RWPE2 (cell line): Measurements from ENCODE around the gene SOX8.

Experiments
- ATAC-seq: fragments of 200-7000 bp; cut with Tn5 transposase; 3 replicates; pipeline ENCODE4 v1.9.1; 2021; ENCODE audit warnings: low read depth
- DNase-seq: peaks from one replicate; pipeline ENCODE4 v3.0.0-alpha.2; 2020; ENCODE audit warnings: low spot score
- H3K27ac ChIP-seq: fragments of 450-650 bp; 2 replicates; pipeline ENCODE4 v1.5.1; 2017; ENCODE audit warnings: mild to moderate bottlenecking; ENCODE audit not compliant: poor library complexity, severe bottlenecking
- H3K27me3 ChIP-seq: fragments of 250-450 bp; sonication (Bioruptor Pico); 2 replicates; pipeline ENCODE4 v1.5.1; 2021; ENCODE audit warnings: mild to moderate bottlenecking, moderate library complexity; ENCODE audit not compliant: insufficient read depth, poor library complexity, severe bottlenecking
- H3K36me3 ChIP-seq: fragments of 250-450 bp; sonication (Bioruptor Pico); 2 replicates; pipeline ENCODE4 v1.5.1; 2020; ENCODE audit warnings: low read depth, mild to moderate bottlenecking, moderate library complexity
- H3K4me1 ChIP-seq: fragments of 250-450 bp; sonication (Bioruptor Pico); 2 replicates; pipeline ENCODE4 v1.5.1; 2021; ENCODE audit warnings: mild to moderate bottlenecking, moderate library complexity; ENCODE audit not compliant: insufficient read depth, poor library complexity, severe bottlenecking
- H3K4me3 ChIP-seq: fragments of 250-450 bp; sonication (Bioruptor Pico); 2 replicates; pipeline ENCODE4 v1.5.1; 2021; ENCODE audit warnings: mild to moderate bottlenecking, moderate library complexity; ENCODE audit not compliant: severe bottlenecking
- H3K9me3 ChIP-seq: fragments of 250-450 bp; sonication (Bioruptor Pico); 2 replicates; pipeline ENCODE4 v1.5.1; 2021; ENCODE audit warnings: mild to moderate bottlenecking, moderate library complexity; ENCODE audit not compliant: severe bottlenecking
- CTCF ChIP-seq: fragments of 450-650 bp; IDR thresholded peaks from one replicate; pipeline ENCODE4 v1.5.1; 2017; ENCODE audit warnings: mild to moderate bottlenecking, moderate library complexity; ENCODE audit not compliant: poor library complexity, severe bottlenecking

SOX8 gene

GRCh38 chr16:937311-937710, 44.3 kb upstream of the SOX8 start:
- H3K4me1 ChIP-seq, result no peaks in the 10 kb centered on the region
- TF ChIP-seq CTCF, result no peak
- ATAC-seq, result no peak
- no peak overlapping the region for H3K4me3 ChIP-seq
- H3K27me3 ChIP-seq, result no peaks in the 10 kb centered on the region
- no peak overlapping the region for H3K27ac ChIP-seq
- H3K9me3 ChIP-seq, result peaks cover 7% of the 10 kb centered on the region
- no peak for DNase-seq
- no peaks in the 10 kb centered on the region for H3K36me3 ChIP-seq

- Histone ChIP-seq H3K27me3 (no peaks in the 10 kb centered on the region), H3K4me3 (no peak overlapping the region), H3K4me1 (no peaks in the 10 kb centered on the region), H3K27ac (no peak overlapping the region), H3K36me3 (no peaks in the 10 kb centered on the region), H3K9me3 (peaks cover 7% of the 10 kb centered on the region)
- DNase-seq, result no peak
- TF ChIP-seq CTCF, result no peak
- no peak for ATAC-seq
These were observed 43.8 kb upstream of the SOX8 start for GRCh38 chr16:937723-938122.

- no peak for TF ChIP-seq CTCF
- no peaks in the 10 kb centered on the region for H3K4me1 ChIP-seq
- no peak overlapping the region for H3K4me3 ChIP-seq
- no peaks in the 10 kb centered on the region for H3K27me3 ChIP-seq
- H3K27ac ChIP-seq, result no peak overlapping the region
- DNase-seq (no peak), ATAC-seq (no peak)
- H3K36me3 ChIP-seq, result no peaks in the 10 kb centered on the region
- peaks cover 7% of the 10 kb centered on the region for H3K9me3 ChIP-seq
These were observed 43.4 kb upstream of the SOX8 start for GRCh38 chr16:938136-938535.

- TF ChIP-seq CTCF, result no peak
- no peak for DNase-seq
These were observed 42.8 kb upstream of the SOX8 start for GRCh38 chr16:938752-939151.

GRCh38 chr16:939311-939710, 42.3 kb upstream of the SOX8 start:
- DNase-seq (no peak), ATAC-seq (no peak)
- Histone ChIP-seq H3K27me3 (no peaks in the 10 kb centered on the region), H3K4me3 (no peak overlapping the region), H3K36me3 (no peaks in the 10 kb centered on the region), H3K9me3 (peaks cover 7% of the 10 kb centered on the region), H3K4me1 (no peaks in the 10 kb centered on the region), H3K27ac (no peak overlapping the region)
- TF ChIP-seq CTCF, result no peak

More at GRCh38 chr16:938752-939151, 42.8 kb upstream of the SOX8 start:
- Histone ChIP-seq H3K4me3 (no peak overlapping the region), H3K27ac (no peak overlapping the region), H3K36me3 (no peaks in the 10 kb centered on the region), H3K9me3 (peaks cover 7% of the 10 kb centered on the region), H3K27me3 (no peaks in the 10 kb centered on the region), H3K4me1 (no peaks in the 10 kb centered on the region)
- no peak for ATAC-seq
